GM12801 (cell line): ENCODE results near the gene ANKRD44.

Experiments
- CTCF ChIP-seq: IDR thresholded peaks from one replicate; pipeline ENCODE4 v1.5.1; 2011; ENCODE audit warnings: control low read depth; ENCODE audit not compliant: insufficient read length; ENCODE audit errors: extremely low read depth

The ANKRD44 gene

GRCh38 chr2:197241153-197241552, 69.4 kb downstream of the ANKRD44 start:
- TF ChIP-seq CTCF, result no peak

GRCh38 chr2:197240421-197241041, 70.0 kb downstream of the ANKRD44 start:
- no peak for TF ChIP-seq CTCF

- TF ChIP-seq CTCF, result no peak
Observed at GRCh38 chr2:197239434-197239833, 71.1 kb downstream of the ANKRD44 start.

- no peak for TF ChIP-seq CTCF
Observed at GRCh38 chr2:197238043-197238365, 72.6 kb downstream of the ANKRD44 start.

GRCh38 chr2:197237291-197238042, 73.1 kb downstream of the ANKRD44 start:
- no peak for TF ChIP-seq CTCF

GRCh38 chr2:197236816-197237215, 73.8 kb downstream of the ANKRD44 start:
- TF ChIP-seq CTCF, result no peak

- no peak for TF ChIP-seq CTCF
Observed at GRCh38 chr2:197236159-197236558, 74.4 kb downstream of the ANKRD44 start.
